VCaP (cell line): ENCODE measurements around the gene SNX3.

Experiments
- H3K27ac ChIP-seq: fragments of 450-650 bp; 2 replicates; pipeline ENCODE4 v1.5.1; 2017
- CTCF ChIP-seq: fragments of 450-650 bp; conservative IDR thresholded peaks from 2 replicates; pipeline ENCODE4 v1.5.1; 2017; ENCODE audit warnings: mild to moderate bottlenecking, moderate library complexity

SNX3 gene

DNA sequence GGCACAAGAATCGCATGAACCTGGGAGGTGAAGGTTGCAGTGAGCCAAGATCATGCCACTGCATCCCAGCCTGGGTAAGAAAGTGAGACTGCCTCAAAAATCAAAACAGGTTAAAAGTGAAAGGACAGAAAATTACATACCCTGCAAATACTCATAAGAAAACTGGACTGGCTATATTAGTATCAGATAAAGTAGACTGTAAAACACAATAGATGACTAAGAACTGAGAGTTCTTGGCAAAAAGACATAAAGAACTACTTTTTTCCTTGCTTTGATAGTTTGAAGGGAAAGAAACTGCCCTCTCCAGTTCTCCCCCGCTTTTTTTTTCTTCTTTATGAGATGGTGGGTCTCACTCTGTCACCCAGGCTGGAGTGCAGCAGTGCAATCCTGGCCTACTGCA, 17.0 kb downstream of the SNX3 start:
- no peak overlapping the region for H3K27ac ChIP-seq
- TF ChIP-seq CTCF = no peak

GRCh38 chr6:108242721-108243120, 18.1 kb downstream of the SNX3 start:
- no peak for TF ChIP-seq CTCF
- H3K27ac ChIP-seq = no peak overlapping the region

DNA sequence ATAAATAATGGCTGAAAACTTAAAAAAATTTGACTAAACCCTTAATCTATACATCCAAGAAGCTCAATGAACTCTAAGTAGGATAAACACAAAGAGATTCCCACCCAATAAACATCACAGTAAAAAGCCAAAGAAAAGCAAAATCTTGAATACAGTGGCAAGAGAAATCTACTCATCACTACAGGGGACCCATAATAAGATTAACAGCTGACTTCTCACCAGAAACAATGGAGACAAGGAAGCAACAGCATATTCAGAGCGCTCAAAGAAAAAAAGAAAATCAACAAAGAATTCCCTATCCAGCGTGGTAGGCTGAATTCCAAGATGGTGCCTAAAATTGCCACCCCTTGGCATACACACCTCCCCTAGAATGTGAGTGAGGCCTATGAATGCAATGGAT, 18.6 kb downstream of the SNX3 start:
- TF ChIP-seq CTCF = no peak
- H3K27ac ChIP-seq = no peak overlapping the region

- H3K27ac ChIP-seq = no peak overlapping the region
- TF ChIP-seq CTCF = no peak
Observed at GRCh38 chr6:108238322-108238721, 22.5 kb downstream of the SNX3 start.

- no peak overlapping the region for H3K27ac ChIP-seq
- TF ChIP-seq CTCF = no peak
Observed at GRCh38 chr6:108236791-108237190, 24.0 kb downstream of the SNX3 start.

DNA sequence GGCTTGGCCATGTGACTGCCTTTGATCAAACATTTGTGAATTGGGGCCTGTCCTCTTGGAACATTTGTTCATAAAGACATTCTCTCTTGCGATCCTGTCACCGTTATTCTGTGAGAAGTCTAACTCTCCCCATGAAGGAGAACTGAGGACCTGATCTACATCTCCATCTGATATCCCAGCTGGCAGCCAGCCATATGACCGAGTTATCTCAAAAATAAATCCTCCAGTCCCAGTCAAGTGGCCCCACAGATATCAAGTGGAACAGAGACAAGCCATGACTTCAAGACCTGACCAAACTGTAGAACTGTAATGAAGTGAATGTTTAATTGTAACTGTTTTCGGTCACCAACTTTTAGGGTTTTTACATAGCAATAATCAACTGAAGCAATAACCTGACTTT, 25.7 kb downstream of the SNX3 start:
- H3K27ac ChIP-seq = no peak overlapping the region
- TF ChIP-seq CTCF = no peak

DNA sequence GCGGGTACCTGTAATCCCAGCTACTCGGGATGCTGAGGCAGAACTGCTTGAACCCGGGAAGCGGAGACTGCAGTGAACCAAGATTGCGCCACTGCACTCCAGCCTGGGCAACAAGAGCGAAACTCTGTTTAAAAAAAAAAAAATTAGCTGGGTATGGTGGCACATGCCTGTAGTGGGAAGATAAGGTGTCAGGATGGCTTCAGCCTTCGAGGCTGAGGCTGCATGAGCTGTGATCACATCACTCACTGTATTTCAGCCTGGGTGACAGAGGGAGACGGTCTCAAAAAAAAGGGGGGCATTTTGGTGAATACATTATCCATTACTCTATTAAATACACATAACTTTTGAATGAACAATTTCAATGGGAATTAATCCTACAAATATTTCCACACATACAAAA, 32.4 kb downstream of the SNX3 start:
- no peak overlapping the region for H3K27ac ChIP-seq
- no peak for TF ChIP-seq CTCF

- no peak overlapping the region for H3K27ac ChIP-seq
- TF ChIP-seq CTCF = no peak
Observed at GRCh38 chr6:108227290-108227689, 33.5 kb downstream of the SNX3 start.
